ENCODE data around the gene ITPR1.
A peak's percentile ranks its signal among the peaks of the same experiment; 100 is the strongest.

ITPR1 gene

GRCh38 chr3:4533489-4534443, 40.6 kb downstream of the ITPR1 start:
- peak; percentile 64 to 69 (median 68) for DNase-seq

GRCh38 chr3:4534906-4535305, 41.8 kb downstream of the ITPR1 start:
- no peak for DNase-seq

DNA sequence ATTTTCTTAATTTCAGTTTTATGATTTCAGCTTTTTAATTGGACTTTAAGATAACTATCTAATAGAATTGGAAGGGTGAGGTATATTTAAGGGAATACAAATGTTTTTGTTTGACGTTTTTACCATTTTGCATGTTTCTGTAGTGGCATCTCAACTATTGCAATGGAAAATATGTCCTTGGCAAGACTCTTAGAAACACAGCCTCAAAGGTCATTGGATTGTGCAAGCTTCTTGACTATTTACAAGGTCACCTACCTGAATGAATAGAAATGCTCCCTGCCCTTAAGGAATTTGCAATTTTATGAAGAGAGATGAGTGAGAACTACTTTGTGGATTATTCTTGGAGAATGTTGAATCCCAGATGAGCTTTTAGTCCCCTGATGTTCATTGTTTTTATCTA, 43.1 kb downstream of the ITPR1 start:
- no peak for DNase-seq

DNA sequence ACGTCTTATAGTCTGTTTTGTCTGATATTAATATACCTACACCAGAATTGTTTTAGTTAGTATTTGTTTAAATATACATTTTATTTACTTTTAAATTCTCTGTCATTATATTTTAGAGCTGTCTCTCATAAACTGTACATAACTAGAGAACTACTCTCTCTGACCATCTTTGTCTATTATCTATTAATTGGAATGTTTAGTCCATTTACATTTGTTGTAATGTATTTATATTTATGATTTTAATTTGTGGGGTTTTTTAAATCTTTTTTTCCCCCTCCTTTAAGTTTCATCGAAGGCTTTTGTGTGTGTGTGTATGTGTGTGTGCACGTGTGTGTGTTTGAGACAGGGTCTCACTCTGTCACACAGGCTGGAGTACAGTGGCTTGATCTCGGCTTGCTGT, 47.1 kb downstream of the ITPR1 start:
- no peak for DNase-seq

DNA sequence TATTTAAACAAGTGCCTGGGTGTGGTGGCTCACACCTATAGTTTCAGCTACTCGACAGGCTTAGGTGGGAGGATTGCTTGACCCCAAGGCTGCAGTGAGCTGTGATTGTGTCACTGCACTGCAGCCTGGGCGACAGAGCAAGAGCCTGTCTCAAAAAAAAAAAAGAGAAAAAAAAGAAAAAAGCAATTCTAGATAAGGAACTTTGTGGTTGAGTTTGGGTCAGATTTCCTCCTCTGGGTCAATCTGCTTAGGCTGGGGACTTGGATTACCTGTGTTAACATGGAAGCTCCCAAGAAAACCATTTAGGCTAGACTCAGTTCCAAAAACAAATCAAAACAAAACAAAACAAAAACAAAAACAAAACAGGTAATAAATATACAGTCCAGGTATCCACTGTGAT, 50.0 kb downstream of the ITPR1 start:
- DNase-seq = no peak

DNA sequence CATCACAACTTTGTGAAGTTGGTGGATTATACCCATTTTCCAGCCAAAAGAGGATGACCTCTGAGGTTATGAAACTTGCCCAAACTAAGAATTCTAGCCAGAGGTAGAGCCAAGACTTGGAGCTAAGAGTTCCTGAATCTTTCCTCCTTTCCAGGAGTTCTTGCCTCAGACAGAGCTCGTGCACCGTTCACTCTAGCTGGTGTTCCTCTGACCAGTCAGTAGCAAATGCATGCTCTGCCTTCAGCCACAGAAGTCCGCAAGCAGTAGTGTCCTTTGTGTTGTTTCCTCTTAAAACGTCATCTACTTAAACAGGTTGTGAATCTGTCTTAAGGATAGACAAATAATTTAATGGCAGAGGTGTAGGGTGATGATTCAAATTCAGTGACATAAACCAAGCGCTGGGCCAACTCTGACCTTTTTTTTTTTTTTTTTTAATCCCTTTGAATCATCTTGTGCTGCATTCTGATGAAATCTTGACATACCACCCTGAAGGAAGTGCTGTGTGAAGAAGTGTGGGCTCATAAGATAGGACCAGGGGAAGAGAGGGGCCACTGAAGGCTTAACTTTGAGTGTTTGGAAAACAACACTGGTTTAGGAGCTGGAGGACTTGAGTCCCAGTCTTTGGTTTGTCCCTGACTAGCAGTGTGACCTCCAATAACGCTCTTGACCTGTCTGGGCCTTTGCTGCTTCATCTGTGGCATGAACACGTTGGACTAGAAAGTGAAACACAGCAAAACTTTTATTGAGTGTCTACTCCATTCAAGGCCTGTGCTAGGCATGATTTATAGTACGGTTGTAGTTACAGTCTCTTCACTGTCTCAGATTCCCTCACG, 53.4 kb downstream of the ITPR1 start:
- DNase-seq = peak in 1 of 3 donors; percentile 28

- DNase-seq = peak in 1 of 3 donors; percentile 52
These were observed 54.7 kb downstream of the ITPR1 start for GRCh38 chr3:4547799-4548198.

DNA sequence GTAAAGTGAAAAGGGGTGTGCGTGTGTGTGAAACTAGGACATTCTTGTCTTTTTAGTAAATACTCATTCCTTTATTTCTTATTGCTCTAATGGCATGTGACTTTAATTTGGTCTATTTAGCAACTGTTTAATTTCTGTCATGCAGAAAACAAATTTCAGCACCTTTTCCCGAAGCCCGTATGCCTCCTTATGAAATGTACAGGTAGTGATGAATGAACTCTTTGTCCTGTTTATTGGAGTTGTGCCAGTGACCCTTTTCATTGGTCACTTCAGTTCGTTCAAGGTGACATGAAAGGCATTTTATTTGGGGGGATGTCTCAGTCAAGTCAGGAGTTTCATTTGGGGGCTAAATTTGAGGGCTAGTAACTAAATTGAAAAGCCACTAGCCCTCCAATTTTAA, 55.2 kb downstream of the ITPR1 start:
- no peak for DNase-seq

DNA sequence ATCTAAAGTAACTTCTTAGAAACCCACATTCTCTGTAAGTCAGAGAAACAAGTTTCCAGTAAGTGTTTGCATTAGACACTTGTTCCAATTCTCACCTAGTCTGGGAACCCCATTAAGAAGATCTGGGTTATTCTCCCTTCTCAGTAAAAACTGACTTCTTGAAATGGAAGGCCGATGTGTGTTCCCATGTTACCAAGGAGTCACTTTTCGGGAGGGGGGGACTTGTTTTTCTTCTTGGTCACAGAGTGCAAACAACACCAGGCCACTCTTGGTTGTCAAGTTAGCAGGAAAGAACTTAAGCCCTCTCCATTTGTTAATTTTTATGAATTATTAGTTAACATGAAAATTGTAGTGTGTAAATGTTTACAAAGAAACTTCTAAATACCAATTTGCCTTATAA, 55.6 kb downstream of the ITPR1 start:
- DNase-seq = no peak

DNA sequence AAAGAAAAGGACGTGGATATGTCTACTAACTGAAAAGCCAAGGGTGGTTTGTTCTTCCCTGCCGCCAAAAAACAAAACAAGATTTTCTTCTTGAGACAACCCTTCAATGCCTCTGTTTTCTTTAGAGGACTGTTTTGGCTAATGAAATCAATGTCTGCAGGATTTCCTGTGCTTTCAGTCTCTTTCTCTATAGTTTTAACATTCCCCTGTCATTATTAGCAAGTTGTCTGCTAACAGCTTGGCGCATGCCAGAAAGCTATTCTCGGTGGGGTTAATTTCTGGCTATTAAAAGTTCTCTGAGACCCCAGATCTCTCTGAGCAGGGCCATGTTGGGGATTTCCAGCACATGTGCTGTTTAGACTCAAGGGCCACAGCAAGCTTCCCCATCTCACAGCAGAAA, 56.7 kb downstream of the ITPR1 start:
- no peak for DNase-seq

DNA sequence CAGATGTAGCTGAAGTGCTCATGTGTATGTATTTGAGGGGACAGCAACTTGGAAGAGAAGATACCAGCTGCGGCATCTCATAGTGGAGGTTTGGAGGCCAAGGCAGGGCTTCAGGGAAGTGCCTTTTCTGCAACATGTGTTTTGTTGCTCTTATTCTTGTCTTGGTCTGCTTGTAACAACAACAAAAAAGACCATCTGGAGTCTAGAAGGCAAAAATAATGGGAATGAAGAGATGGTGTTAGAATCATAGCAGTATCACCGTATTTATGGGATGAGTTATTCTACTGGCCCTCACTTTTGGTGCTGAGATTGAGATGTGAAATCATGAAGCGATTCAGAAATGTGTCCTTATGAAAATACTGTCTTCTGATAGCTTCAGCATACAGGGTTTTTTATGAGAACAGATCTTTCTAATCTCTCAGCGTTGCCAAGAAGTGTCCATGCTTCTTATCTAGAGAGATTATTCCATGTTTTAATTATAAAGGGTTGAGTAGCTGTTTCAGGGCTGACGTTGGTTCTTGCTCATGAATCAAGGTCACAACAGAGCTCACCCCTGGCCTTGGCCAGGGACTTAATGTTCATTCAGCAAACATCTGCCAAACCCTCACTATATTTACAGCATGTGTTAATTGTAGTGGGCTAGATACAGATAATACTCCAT, 58.0 kb downstream of the ITPR1 start:
- DNase-seq = no peak

DNA sequence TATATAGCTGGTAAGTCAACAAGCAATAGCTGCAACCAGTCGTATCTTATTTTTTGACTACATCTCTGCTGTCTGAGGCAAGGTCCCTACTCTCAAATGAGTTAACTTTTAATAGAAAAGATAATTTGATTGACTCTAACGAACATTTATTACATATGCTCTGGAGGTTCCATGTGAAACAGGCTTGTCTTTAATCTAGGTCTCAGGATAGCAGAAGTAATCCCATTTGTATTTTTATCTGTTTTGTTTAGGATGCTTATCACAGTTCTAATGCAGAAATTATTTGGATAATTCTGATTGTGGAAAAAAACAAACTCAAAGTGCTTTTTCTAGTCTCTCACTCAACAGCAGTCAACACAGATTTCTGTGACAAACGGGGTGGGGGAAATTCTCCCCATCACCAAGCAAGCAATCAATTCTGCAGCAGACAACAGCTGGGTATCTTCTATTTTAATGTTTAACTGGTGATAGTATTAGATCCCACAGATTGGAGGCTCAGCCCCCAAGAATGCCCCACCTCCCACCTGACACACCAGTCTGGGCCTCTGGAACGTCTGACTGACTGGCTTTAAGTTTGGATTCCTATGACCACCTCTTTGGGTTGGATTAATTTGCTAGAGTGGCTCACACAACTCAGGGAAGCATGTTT, 58.8 kb downstream of the ITPR1 start:
- no peak for DNase-seq

DNA sequence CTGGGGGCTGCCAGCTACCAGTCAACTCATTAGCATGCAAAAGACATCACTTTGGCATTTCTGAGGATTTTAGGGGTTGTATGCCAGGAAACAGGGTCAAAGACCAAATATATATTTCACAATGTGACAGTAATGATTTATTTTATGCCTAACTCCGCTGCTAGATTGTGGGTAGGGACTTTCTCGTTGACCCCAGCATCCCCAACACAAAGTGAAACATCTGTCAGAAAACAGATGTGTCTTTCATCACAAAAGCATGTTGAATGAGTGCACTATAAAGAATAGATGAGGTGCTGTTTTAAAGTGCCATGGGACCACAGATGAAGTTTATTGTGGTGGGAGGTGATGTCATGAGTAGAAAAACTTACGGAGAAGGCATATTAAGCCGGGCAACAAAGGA, 59.7 kb downstream of the ITPR1 start:
- DNase-seq = no peak

DNA sequence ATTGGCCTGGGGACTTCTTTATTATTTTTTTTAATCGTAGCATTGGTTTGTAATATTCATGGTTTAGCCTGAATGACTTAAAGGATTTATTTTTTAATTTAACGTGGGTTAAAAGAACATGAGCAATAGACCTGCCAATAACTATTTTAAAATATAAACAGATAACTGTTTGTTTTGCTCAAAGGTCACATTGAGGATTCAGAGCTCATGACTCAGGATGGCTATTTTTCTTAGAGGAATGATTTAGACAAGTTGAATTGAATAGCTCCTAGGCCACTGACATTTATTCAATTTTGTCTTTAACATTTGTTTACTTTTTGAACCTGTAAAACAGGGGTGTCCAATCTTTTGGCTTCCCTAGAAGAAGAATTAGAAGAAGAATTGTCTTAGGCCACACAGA, 68.5 kb downstream of the ITPR1 start:
- no peak for DNase-seq

DNA sequence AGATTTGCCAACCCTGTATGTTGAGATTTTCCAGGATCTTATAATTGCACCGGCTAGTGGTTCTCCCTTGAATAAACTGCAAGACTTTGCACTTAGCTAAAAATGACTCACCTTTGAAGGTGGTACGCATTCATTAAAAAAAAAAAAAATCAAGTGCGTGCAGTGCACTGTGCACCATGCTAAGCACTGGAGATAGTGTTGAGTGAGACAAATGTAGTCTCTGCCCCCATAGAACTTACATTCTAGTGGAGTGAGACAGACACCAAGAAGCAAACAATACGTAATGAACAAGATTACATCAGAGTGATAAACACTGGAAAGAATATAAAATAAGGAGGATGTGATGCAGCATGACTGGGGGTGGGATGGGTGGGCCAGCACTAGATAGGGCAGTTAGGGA, 69.4 kb downstream of the ITPR1 start:
- DNase-seq = no peak

DNA sequence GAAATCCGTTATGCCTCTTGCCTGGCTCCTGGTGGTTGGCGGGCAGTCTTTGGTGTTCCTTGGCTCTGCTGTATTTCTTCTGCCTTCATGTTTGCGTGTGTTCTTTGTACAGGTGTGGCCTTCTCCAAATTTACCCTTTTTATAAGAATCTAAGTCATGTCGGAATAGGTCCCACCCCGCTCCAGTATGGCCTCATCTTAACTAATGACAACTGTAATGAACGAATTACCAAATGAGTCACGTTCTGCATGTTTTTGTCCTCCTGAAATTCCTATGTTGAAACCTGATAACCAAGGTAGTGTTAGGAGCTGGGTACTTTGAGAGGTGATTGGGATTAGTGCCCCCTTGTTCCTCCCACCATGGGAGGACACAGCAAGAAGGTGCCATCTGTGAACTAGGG, 71.1 kb downstream of the ITPR1 start:
- DNase-seq = no peak

- DNase-seq = no peak
These were observed 71.9 kb downstream of the ITPR1 start for GRCh38 chr3:4564928-4565586.

DNA sequence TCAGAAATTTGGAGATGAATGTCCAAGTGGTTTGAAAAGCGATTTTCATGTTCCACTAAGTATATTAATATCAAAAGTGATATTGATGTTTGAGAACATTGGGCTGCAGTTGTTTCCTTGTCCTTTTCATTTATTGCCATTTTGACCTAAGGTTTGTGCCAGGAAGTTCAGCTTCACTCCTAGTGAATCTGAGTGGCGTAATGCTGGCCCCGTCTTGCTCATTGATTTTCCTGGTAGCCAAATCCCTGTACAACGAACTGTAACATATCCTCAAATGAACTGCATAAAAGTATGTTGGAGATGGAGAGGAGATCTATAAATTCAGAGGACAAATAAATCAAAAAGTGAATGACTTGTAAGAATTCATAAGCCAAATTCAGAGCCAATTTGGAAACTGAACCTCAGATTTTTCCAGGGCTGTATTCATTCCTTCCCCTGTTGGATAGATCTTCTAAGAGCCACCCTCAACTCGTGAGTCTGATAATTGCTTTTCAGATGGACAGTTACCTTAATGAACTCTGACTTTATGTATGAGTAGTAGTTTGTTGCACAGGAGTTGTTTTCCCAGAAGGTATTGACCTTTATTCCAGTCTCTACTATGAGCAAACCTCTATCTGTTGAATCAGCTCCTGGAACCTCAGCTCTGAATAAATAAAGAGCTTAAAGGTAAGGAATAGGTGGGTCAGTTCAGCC, 72.8 kb downstream of the ITPR1 start:
- DNase-seq = no peak

GRCh38 chr3:4568841-4569240, 75.7 kb downstream of the ITPR1 start:
- no peak for DNase-seq

DNA sequence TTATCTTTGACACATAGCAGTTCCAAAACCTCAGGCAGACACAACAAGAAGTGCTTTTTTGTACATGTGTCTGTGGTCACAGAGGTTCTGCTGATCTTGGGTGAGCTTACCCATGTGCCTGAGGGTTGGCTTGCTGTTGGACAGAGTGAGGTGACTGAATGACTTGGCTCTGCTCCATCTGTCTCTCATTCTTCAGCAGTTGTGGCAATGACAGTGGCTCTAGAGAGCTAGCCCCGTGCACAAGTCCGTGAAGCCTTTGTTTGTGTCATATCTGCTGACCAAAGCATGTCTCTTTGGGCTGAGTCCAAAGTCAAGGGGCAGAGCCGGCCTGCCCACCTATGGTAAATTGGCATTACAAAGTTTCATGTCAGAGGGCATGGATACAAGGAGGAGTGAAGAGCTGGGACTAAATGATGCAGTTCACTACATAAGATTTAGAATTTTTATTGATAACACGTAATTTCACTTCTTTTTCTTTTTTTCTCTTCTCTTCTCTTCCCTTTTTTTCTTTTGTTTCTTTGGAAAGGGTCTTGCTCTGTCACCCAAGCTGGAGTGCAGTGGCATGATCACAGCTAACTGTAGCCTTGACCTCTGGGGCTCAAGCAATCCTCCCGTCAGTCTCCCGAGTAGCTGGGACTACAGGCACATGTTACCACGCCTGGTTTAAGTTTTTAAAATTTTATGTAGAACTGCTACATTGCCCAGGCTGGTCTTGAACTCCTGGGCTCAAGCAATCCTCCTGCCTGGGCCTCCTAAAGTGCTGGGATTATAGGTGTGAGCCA, 77.9 kb downstream of the ITPR1 start:
- no peak for DNase-seq
